ENCODE data around the gene LIF.

LIF gene

GRCh38 chr22:30263883-30264282 is 17.3 kb upstream of the LIF start:
- peaks cover 32% of the 10 kb centered on the region for H3K4me1 ChIP-seq (ENCODE audit: insufficient read depth, low read length, poor library complexity, severe bottlenecking)
- peaks cover 8% of the 10 kb centered on the region for H4K20me1 ChIP-seq (ENCODE audit: insufficient read depth, low read length, poor library complexity, severe bottlenecking)
- H3K4me3 ChIP-seq (ENCODE audit: low read length, poor library complexity, severe bottlenecking), result no peak overlapping the region
- no peaks in the 10 kb centered on the region for H3F3A ChIP-seq (ENCODE audit: low read depth)
- no peaks in the 10 kb centered on the region for H3K27me3 ChIP-seq (ENCODE audit: insufficient read depth, low read length, poor library complexity, severe bottlenecking)
- no peaks in the 10 kb centered on the region for H3K9me2 ChIP-seq (replicated peaks; ENCODE audit: low read depth, low read length)
- peaks cover 30% of the 10 kb centered on the region for H3K79me2 ChIP-seq (ENCODE audit: insufficient read depth, low read length)
- H3K9me3 ChIP-seq (ENCODE audit: insufficient read depth, low read depth, low read length), result no peaks in the 10 kb centered on the region
- H3K4me2 ChIP-seq (ENCODE audit: low read depth, low read length, poor library complexity, severe bottlenecking), result no peak overlapping the region
- H3K9ac ChIP-seq (ENCODE audit: low read depth, low read length, poor library complexity, severe bottlenecking), result no peak overlapping the region
- TF ChIP-seq CTCF (conservative IDR thresholded peaks at IDR 0.05; ENCODE audit: low read length) (no peak), EZH2phosphoT487 (IDR thresholded peaks at IDR 0.05; ENCODE audit: borderline replicate concordance) (no peak)
- no peak overlapping the region for H2AFZ ChIP-seq (ENCODE audit: low read length)
- no peaks in the 10 kb centered on the region; the same call in 1 of the 2 replicates for H3K36me3 ChIP-seq (ENCODE audit: insufficient read depth, low read length)

DNA sequence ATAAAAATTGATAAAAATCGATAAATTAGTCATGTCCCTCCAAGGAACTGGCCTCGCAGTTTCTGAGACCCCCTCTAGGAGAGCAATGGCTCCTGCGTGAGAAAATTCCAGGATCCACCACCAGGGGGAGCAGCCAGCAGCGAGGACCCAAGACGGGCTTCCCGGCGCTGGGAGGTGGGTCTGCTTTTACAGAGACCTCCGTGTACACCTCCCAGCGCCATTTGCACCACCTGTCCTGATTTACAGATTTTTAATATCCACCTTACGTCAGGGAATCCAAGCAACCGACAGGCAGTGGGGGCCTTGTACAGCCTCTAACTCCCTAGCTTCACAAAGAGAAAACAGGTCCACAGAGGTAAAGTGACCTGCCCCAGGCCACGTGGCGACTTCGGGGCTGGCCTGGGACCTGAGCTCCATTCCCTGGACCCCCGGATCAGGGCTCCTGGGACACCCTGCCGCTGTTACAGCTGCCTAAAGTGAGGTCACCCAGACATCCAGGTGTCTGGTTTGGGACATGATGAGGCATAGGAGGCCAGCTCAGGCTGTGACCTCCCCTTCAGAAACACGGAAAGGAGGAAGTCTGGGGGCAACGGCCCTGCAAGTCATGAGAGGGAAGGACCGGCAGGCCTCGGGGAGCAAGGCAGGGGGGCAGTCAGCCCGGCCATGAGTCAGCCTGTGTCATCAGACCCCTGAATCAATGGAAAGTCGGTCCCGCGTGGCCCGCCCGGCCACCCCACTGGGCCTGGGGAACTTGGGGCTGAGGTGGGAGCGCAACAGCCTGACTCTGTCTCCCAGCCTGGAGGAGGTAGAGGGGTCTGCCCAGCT is 16.6 kb upstream of the LIF start:
- peak overlapping the region; percentile 47 for H3K4me3 ChIP-seq (ENCODE audit: low read length, poor library complexity, severe bottlenecking)
- H3K79me2 ChIP-seq (ENCODE audit: insufficient read depth, low read length), result peaks cover 22% of the 10 kb centered on the region
- H3K9ac ChIP-seq (ENCODE audit: low read depth, low read length, poor library complexity, severe bottlenecking), result peak overlapping the region; percentile 52
- no peaks in the 10 kb centered on the region for H3K9me3 ChIP-seq (ENCODE audit: insufficient read depth, low read depth, low read length)
- no peaks in the 10 kb centered on the region for H3K36me3 ChIP-seq (ENCODE audit: insufficient read depth, low read length)
- no peaks in the 10 kb centered on the region for H3F3A ChIP-seq (ENCODE audit: low read depth)
- peaks cover 8% of the 10 kb centered on the region for H4K20me1 ChIP-seq (ENCODE audit: insufficient read depth, low read length, poor library complexity, severe bottlenecking)
- peak overlapping the region; percentile 56 for H3K4me2 ChIP-seq (ENCODE audit: low read depth, low read length, poor library complexity, severe bottlenecking)
- H3K4me1 ChIP-seq (ENCODE audit: insufficient read depth, low read length, poor library complexity, severe bottlenecking), result peaks cover 29% of the 10 kb centered on the region
- no peak for TF ChIP-seq EZH2phosphoT487 (IDR thresholded peaks at IDR 0.05; ENCODE audit: borderline replicate concordance)
- peak; percentile 93 for TF ChIP-seq CTCF (conservative IDR thresholded peaks at IDR 0.05; ENCODE audit: low read length)
- H2AFZ ChIP-seq (ENCODE audit: low read length), result peak overlapping the region; percentile 72
- H3K27me3 ChIP-seq (ENCODE audit: insufficient read depth, low read length, poor library complexity, severe bottlenecking), result no peaks in the 10 kb centered on the region
- no peaks in the 10 kb centered on the region for H3K9me2 ChIP-seq (replicated peaks; ENCODE audit: low read depth, low read length)

- H3K9me3 ChIP-seq (ENCODE audit: insufficient read depth, low read depth, low read length), result no peaks in the 10 kb centered on the region
- H3K79me2 ChIP-seq (ENCODE audit: insufficient read depth, low read length), result peaks cover 13% of the 10 kb centered on the region
- no peak overlapping the region for H2AFZ ChIP-seq (ENCODE audit: low read length)
- TF ChIP-seq EZH2phosphoT487 (IDR thresholded peaks at IDR 0.05; ENCODE audit: borderline replicate concordance) (no peak), CTCF (conservative IDR thresholded peaks at IDR 0.05; ENCODE audit: low read length) (no peak)
- no peaks in the 10 kb centered on the region for H3F3A ChIP-seq (ENCODE audit: low read depth)
- no peak overlapping the region for H3K4me3 ChIP-seq (ENCODE audit: low read length, poor library complexity, severe bottlenecking)
- no peaks in the 10 kb centered on the region for H3K27me3 ChIP-seq (ENCODE audit: insufficient read depth, low read length, poor library complexity, severe bottlenecking)
- H3K4me2 ChIP-seq (ENCODE audit: low read depth, low read length, poor library complexity, severe bottlenecking), result no peak overlapping the region
- H4K20me1 ChIP-seq (ENCODE audit: insufficient read depth, low read length, poor library complexity, severe bottlenecking), result no peaks in the 10 kb centered on the region
- no peak overlapping the region for H3K9ac ChIP-seq (ENCODE audit: low read depth, low read length, poor library complexity, severe bottlenecking)
- H3K9me2 ChIP-seq (replicated peaks; ENCODE audit: low read depth, low read length), result no peaks in the 10 kb centered on the region
- peaks cover 18% of the 10 kb centered on the region for H3K4me1 ChIP-seq (ENCODE audit: insufficient read depth, low read length, poor library complexity, severe bottlenecking)
- no peaks in the 10 kb centered on the region for H3K36me3 ChIP-seq (ENCODE audit: insufficient read depth, low read length)
Measured at GRCh38 chr22:30262112-30262511, 15.6 kb upstream of the LIF start.
